ENCODE results near the gene FBXO40. TPM values are rescaled to one million over a fixed set of nuclear protein-coding genes. Genes with fewer than 3 reads are reported as not detected.

The FBXO40 gene
- total and polyA plus RNA-seq, 2 of the 13 experiments (the other 11 are each of a cell fraction or from before 2014, with no cell fraction given) = not detected

DNA sequence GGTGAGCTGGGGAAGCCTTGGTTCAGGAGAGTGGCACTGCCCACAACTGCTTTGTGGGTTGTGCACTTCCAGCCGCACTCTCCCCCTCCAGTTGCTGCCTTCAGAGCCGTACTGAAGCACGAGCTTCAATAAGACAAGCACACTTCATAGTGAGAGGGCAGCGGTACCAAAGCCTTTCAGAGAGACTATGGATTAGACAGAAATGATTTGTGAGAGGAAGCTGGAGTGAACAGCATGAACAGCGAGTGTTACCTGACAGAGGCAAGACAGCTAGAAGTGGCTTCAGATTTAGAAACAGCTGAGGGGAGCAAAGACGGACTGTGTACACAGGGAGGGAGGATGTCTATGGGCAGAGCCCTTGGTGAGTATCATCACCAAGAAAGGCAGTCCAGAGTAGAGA is 36.4 kb downstream of the FBXO40 start:
- ChIA-PET CTCF (ENCODE audit: low intra/inter-chr PET ratio, low total read pairs) (no interaction called here), POLR2A (no interaction called here)
- no TSS peak for BruUV-seq (replicated peaks)
- no peaks in the 10 kb centered on the region for H3K9me3 ChIP-seq (ENCODE audit: low read length)
- peaks cover 0 to 3% of the 10 kb centered on the region in 2 experiments; a peak in 1 of 5 replicates for H3K27me3 ChIP-seq (ENCODE audit: control insufficient read depth in 1 of 2, insufficient read depth in 2 of 2, low read length in 2 of 2)
- H3K4me1 ChIP-seq (ENCODE audit: insufficient read depth, low read length) = no peaks in the 10 kb centered on the region
- DNase-seq (ENCODE audit: low spot score) (no peak), FAIRE-seq (no peak), ATAC-seq (no peak)
- H3K4me3 ChIP-seq (replicated peaks in 1 of 3; ENCODE audit: insufficient read depth in 1 of 3, low read depth in 2 of 3, low read length in 3 of 3) = no peak overlapping the region
- H2AFZ ChIP-seq (ENCODE audit: low read length) = no peak overlapping the region
- H3K27ac ChIP-seq (ENCODE audit: extremely low read length, insufficient read depth, low read length) = no peak overlapping the region
- H3K9ac ChIP-seq (ENCODE audit: insufficient read depth, low read depth, low read length) = no peak overlapping the region
- no peak overlapping the region for H3K4me2 ChIP-seq (ENCODE audit: low read depth, low read length)
- no peaks in the 10 kb centered on the region for H4K20me1 ChIP-seq (ENCODE audit: insufficient read depth, low read length)
- in situ Hi-C loops (cut with HindIII; ENCODE audit: extremely low pct_ligation_motif_present, low pct_unique_long_range_greater_than_20kb) = no loop called here
- TF ChIP-seq REXO4 (CRISPR knock-in tag; IDR thresholded peaks at IDR 0.05; ENCODE audit: borderline replicate concordance) (no peak), TAF1 (CRISPR knock-in tag; IDR thresholded peaks at IDR 0.05) (no peak), ZBTB3 (CRISPR knock-in tag; IDR thresholded peaks at IDR 0.05; ENCODE audit: borderline replicate concordance, low read depth) (no peak), SOX13 (IDR thresholded peaks at IDR 0.05) (no peak), SOX13 (CRISPR knock-in tag; conservative IDR thresholded peaks at IDR 0.05 in 1 of 2, IDR thresholded peaks at IDR 0.05 in 1 of 2) (no peak), MXD4 (CRISPR knock-in tag; IDR thresholded peaks at IDR 0.05) (no peak), SMYD3 (CRISPR knock-in tag; IDR thresholded peaks at IDR 0.05) (no peak), ZNF121 (CRISPR knock-in tag; IDR thresholded peaks at IDR 0.05) (no peak), ZNF883 (CRISPR knock-in tag; IDR thresholded peaks at IDR 0.05; ENCODE audit: not compliant biosample characterization) (no peak), ZNF138 (CRISPR knock-in tag; IDR thresholded peaks at IDR 0.05; ENCODE audit: low read depth) (no peak), KDM4B (CRISPR knock-in tag; IDR thresholded peaks at IDR 0.05) (no peak), SALL2 (CRISPR knock-in tag; IDR thresholded peaks at IDR 0.05) (no peak), TOPORS (CRISPR knock-in tag; IDR thresholded peaks at IDR 0.05) (no peak)
- TF ChIP-seq, protein P1, sequence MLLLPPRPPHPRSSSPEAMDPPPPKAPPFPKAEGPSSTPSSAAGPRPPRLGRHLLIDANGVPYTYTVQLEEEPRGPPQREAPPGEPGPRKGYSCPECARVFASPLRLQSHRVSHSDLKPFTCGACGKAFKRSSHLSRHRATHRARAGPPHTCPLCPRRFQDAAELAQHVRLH (CRISPR knock-in tag; IDR thresholded peaks at IDR 0.05; ENCODE audit: borderline replicate concordance, low read depth) = no peak
- TF ChIP-seq, protein P2, sequence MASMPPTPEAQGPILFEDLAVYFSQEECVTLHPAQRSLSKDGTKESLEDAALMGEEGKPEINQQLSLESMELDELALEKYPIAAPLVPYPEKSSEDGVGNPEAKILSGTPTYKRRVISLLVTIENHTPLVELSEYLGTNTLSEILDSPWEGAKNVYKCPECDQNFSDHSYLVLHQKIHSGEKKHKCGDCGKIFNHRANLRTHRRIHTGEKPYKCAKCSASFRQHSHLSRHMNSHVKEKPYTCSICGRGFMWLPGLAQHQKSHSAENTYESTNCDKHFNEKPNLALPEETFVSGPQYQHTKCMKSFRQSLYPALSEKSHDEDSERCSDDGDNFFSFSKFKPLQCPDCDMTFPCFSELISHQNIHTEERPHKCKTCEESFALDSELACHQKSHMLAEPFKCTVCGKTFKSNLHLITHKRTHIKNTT (CRISPR knock-in tag; IDR thresholded peaks at IDR 0.05) = no peak
- TF ChIP-seq, protein P3, sequence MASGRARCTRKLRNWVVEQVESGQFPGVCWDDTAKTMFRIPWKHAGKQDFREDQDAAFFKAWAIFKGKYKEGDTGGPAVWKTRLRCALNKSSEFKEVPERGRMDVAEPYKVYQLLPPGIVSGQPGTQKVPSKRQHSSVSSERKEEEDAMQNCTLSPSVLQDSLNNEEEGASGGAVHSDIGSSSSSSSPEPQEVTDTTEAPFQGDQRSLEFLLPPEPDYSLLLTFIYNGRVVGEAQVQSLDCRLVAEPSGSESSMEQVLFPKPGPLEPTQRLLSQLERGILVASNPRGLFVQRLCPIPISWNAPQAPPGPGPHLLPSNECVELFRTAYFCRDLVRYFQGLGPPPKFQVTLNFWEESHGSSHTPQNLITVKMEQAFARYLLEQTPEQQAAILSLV (CRISPR knock-in tag; IDR thresholded peaks at IDR 0.05; ENCODE audit: borderline replicate concordance) = no peak
- TF ChIP-seq, protein P4, sequence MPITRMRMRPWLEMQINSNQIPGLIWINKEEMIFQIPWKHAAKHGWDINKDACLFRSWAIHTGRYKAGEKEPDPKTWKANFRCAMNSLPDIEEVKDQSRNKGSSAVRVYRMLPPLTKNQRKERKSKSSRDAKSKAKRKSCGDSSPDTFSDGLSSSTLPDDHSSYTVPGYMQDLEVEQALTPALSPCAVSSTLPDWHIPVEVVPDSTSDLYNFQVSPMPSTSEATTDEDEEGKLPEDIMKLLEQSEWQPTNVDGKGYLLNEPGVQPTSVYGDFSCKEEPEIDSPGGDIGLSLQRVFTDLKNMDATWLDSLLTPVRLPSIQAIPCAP (CRISPR knock-in tag; IDR thresholded peaks at IDR 0.05; ENCODE audit: low read depth) = no peak
- TF ChIP-seq, protein P5, sequence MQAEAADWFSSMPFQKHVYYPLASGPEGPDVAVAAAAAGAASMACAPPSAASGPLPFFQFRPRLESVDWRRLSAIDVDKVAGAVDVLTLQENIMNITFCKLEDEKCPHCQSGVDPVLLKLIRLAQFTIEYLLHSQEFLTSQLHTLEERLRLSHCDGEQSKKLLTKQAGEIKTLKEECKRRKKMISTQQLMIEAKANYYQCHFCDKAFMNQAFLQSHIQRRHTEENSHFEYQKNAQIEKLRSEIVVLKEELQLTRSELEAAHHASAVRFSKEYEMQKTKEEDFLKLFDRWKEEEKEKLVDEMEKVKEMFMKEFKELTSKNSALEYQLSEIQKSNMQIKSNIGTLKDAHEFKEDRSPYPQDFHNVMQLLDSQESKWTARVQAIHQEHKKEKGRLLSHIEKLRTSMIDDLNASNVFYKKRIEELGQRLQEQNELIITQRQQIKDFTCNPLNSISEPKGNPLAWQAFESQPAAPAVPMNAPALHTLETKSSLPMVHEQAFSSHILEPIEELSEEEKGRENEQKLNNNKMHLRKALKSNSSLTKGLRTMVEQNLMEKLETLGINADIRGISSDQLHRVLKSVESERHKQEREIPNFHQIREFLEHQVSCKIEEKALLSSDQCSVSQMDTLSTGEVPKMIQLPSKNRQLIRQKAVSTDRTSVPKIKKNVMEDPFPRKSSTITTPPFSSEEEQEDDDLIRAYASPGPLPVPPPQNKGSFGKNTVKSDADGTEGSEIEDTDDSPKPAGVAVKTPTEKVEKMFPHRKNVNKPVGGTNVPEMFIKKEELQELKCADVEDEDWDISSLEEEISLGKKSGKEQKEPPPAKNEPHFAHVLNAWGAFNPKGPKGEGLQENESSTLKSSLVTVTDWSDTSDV (CRISPR knock-in tag; IDR thresholded peaks at IDR 0.05) = no peak
- TF ChIP-seq, protein P6, sequence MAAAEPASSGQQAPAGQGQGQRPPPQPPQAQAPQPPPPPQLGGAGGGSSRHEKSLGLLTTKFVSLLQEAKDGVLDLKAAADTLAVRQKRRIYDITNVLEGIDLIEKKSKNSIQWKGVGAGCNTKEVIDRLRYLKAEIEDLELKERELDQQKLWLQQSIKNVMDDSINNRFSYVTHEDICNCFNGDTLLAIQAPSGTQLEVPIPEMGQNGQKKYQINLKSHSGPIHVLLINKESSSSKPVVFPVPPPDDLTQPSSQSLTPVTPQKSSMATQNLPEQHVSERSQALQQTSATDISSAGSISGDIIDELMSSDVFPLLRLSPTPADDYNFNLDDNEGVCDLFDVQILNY (CRISPR knock-in tag; conservative IDR thresholded peaks at IDR 0.05) = no peak
- H3K79me2 ChIP-seq (ENCODE audit: insufficient read depth, low read length) = no peaks in the 10 kb centered on the region
- no peaks in the 10 kb centered on the region for H3K36me3 ChIP-seq (replicated peaks in 1 of 2; ENCODE audit: control insufficient read depth in 1 of 2, insufficient read depth in 2 of 2, low read length in 2 of 2)
- intact Hi-C loops (cut with micrococcal nuclease; ENCODE audit: unreplicated experiment) = no loop called here
- 34% methylated on average over 6 of the region's 6 CpGs for WGBS (ENCODE audit: low lambda C conversion rate)

Measured in HepG2 (cell line).